Activated gamma-delta T cell treated with anti-CD3 and anti-CD28 coated beads, Interleukin-2, amount 50 U/mL, for 16 hours (primary cell): ENCODE results near the gene GADD45G.

Experiments
- DNase-seq: peaks from one replicate; pipeline ENCODE4 v3.0.0-alpha.2; 2020; ENCODE audit warnings: low read depth

GADD45G gene

DNA sequence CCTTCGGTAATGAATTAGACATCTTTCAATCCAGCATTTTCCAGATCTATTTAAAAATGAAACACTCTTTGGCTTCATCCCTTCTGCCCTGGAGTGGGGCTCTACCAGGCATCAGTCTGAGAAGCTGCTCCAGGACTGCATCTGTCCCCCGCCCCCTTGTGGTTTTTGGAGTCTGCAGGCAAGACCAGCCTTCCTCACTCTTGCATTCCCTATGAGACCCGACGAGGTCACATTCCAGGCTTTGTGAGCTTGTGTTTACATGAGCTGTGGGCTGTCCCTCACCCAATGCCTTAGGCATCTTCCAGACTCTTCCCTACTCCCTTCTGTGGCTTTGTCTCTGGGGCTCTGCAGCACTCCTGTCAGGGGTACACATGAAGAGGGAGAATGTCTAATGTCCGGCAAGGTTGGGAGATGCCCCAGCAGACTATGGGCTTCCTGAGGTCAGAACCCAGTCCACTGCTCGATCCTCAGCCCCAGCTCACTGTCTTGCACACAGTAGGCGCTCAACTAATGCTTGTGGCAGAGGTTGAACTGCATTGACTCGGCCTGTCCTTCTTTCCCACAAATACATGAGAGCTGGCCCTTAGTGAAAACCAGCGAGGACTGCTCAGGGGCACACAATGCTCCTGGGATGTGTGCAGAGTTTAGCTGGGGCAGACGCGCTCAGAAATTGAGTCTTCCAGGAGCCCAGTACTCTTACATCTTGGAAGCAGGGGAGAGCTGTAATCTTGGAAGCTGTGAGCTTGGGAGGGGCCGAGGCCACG lies 11.7 kb upstream of the GADD45G start:
- DNase-seq, result no peak

DNA sequence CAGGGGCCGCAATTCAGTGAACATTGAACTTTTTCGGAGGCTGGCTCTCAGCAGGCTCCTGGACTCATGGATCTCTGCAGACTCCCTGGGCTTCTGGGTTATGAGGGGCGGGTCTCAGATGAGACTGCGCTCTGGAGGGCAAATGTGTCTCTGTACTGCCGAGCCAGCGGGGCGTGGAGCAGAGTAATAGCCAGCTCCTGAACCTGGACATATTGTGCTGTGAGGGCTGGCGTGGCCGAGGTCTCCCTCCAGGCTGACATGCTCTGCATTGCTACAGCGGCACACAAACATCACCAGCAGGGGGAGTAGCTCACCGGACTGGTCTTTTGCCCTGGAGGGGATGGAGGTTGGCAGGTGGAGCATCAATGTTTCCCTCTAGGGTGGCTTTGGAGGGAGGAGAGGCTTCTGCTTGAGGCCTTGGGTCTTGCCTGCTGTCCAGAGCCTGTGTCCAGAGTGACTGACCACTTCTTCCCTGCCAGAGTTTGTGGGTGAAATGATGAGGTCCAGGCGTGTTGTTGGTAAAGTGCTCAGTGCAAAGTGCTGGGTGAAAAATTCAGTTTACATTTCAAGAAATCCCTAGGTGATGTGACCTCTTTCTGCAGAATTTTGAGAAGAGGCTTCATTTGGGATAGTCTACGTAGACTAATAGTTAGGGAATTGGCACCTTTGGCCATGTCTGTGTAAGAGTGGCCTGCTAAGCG lies 10.9 kb upstream of the GADD45G start:
- DNase-seq, result peak; percentile 51

DNA sequence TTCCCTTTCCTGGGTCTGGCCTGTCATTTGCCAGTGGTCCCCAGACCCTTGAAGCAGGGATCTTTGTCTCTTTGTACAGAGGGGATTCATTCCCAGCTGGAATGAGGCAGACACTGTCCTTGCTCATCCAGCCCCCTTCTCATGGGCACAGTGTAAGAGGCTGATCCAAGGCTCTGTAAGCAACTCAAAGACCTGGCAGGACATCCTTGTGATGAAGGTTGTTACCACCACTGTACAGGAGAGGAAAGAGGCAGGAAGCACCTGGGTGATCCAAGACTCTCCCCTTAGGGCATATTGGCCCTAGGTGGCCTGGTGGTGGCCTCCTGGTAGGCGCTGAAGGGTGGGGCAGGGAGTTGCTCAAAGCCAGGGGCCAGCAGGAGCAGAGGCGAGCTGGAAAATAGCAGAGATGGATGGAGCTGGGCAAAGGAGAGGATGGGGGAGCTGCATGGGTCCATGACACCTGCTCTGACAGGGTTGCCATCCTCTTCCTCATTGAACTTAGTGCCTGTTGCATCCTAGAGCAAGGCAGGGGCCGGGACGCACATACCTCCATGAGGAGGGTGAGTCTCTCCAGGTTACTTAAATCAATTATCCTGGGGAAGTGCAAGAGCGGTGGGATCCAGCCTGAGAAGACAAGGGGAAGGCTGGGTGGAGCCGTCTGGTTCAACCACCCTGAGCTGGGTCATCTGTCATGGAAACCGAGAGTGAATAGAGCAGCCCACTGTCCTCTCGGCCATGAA lies 9.8 kb upstream of the GADD45G start:
- DNase-seq, result no peak

DNA sequence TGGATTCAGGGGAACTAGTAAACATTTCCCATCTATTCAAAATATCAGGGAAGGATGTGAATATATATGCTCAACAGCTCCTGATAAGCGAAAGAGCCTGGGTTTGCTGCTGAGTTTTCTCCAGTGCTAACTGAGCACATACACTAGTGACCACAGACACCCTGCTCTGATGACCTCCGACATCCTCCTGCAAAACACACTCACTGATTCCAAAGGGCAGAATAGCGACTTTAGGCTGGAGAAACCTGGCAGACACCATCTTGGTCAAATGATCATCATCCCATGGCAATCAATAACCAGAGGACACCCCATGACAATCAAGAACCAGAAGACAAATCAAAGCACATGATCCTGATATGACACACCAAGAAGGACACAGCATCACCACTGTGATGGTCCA lies 9.2 kb upstream of the GADD45G start:
- no peak for DNase-seq

DNA sequence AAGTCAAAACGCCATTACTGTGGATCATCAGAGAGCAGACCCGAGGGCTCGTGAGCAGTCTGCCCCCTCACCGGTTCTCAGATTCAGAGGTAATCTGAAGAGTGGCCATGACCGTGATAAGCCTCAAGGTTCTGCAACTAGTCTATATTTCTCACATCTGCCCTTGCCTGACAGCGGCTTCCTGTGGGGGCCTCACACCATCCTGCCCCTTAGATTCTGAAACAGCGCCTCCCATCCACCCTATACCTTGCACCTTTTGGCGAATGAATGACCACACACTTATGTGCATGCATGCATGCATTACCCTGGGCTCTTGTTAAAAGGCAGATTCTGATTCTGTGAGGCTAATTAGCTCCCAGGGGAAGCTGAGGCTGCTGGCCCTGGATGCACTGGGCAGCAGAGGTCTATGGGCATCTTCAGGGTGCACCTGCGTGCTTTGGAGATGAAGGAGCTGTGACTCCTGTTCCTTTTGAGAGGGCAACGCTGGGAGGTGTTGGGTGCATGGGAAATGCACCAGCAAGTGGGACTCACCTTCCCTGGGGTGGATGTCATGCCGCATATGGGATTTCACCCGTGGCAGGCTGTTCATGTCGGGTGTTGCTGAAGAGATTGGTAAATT lies 7.8 kb upstream of the GADD45G start:
- no peak for DNase-seq

DNA sequence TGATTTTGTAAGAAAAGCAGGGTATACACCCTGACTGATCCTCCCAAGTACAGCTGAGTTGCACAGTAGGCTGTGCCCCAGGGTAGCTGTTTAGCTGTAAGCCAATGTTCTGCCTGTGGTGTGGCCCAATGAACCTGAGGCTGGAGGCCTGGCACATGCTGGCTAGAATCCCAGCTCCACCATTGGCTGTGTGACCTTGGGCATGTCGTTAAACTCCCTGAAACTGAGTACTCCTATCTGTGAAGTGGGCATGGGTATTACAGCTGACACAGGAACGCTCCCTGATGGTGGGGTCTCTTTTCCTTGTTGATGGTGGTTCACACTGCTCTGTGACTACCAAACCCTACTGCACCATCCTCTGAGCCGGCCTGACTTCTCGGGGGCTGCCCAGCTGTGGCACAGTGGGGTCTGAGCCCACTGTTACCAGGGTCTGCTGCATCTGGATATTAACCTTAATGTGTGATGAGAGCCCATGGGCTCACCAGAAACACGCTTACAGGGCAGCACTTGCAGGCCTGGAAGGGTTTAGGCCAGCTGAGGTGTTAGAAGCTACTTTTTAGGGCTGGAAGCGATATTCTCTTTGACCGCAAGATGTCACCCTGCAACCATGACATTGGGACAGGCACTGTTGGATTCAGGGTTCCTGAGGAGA lies 7.0 kb upstream of the GADD45G start:
- DNase-seq, result peak; percentile 32

DNA sequence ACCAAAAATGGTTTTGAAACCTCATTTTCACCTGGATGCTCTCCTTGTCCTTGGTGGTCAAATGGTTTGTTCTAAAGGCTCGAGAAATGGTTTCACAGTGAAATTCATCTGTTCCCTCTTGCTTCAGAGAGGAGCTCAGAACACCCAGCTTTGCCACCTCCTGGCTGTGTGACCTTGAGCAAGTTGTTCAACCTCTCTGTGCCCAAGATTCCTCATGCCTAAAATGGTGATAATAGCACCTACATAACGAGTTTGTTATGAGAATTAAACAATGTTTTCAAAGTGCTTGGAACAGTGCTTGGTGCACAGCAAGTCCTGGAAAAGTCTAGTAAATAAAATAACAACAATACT lies 6.5 kb upstream of the GADD45G start:
- no peak for DNase-seq

DNA sequence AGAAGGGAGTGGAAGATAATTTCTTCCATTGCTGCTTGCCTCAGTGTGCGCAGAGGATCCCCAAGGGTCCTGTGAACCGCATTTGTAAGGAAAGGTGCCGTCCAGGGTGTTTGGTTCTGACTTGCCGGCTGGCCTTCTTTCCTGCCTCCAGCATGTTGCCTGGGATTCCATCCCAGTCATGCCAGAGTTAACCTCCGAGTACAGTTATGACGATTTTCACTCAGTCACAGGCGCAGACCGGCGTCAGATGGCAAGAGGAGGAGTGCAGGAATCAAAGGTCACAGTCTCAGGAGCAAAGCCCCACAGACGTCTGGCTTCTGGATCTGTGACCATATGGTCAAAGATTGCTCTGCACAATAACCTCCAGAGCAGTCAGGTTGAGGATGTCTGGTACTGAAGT lies 5.9 kb upstream of the GADD45G start:
- no peak for DNase-seq

DNA sequence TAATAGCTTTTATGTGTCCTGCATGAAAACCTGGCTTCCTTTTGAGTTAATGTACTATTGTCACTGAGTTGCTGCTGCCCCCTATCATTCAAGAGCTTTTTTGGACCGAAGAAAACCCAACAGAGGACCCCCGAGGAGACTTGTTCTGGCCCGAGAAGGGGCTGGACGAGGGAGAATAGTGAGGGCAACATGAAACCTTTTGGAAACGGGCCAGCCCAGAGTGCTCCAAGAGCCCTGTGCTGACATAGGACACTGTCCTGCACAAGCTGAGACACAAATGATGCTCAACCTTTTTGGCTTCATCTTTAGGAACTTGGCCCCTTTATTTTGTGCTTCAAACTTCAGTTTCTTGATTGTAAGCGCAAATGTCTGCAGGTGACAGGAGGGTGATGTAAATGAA lies 4.0 kb upstream of the GADD45G start:
- DNase-seq, result no peak

DNA sequence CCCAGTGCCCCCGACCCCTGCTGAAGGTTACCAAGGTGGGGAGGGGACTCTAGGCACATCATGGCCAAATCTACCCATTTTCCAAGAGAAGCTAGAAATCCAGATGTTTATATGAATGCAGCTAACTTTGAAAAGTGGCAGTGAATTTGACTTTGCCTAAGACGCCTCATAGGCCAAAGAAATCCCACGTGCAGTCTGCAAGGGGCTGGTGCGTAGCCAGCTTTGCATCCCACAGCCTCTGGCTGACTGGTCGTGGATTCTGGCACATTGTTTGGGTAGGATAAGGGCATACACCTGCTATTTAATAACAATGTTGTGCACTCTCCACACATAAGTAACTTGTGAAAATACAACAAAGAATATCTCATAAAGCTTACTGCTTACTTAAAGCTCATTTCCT lies 3.5 kb upstream of the GADD45G start:
- no peak for DNase-seq

DNA sequence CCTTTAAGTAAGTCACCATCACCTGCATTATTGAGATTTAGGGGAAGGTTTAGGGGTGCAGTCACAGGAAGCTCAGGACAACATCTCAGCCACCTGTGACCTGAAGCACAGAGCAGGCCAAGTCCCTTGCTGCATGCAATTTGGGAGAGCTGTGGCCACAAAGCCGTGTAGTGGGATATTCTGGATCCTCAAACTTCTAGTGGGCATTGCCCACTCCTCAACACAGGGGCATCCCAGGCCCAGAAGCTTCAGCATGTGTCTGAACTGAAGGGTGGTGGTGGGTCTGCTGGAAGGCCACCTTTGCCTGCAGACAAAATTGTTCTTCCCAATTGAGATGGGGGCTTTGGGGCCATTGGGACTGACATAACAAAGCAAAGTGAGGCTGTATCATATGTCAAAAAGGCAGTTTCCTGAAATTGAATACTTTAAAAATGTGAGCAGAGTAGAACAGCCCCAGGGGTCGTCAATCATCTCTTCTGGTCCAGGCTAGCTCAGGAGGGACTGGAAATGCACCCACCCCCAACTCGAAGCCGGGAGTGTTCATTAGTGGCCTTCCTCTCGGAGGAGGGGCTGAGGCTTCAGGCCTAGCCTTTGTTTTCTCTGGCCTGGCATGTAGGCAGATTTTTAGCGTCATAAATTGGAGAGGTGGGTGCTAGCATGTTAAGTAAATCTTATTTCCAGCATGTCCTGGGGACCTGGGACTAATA lies 2.8 kb upstream of the GADD45G start:
- DNase-seq, result no peak

DNA sequence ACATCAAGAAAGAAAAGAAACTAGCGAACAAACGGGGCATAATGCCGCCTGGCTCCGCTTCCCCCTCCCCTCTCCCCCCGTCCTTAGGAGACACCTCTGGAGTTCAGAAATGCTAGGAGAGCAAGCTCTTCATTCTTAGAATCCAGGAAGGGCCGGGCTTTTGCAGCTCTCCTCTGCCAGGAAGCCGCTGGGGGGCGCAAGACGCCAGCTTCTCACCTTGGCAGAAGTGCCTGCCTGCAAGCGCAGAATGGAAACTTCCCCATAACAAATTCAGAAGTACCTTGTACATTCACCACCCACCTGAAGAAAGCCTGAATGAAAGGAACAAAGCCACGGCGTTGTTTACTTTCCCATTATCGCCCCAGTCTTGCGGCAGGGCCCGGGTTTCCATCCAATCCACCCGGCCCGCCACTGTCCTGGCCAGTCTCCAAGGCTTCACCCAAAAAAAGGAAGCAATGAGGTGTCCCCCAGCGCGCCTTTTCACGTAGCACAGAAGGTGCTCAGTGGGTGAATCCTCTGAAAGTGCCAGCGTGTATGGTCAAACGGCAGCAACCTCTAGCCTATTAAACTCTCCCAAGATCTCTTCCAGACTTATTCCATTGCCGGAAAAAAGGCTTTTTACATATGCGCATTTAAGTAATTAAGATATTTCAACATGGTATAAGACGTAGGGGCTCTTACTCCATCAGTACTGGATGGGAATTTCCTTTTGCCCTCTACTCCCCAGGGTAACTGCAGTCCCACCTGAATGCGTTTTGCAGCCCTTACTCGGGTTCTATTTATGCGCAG lies 1.6 kb upstream of the GADD45G start:
- peak; percentile 77 for DNase-seq

DNA sequence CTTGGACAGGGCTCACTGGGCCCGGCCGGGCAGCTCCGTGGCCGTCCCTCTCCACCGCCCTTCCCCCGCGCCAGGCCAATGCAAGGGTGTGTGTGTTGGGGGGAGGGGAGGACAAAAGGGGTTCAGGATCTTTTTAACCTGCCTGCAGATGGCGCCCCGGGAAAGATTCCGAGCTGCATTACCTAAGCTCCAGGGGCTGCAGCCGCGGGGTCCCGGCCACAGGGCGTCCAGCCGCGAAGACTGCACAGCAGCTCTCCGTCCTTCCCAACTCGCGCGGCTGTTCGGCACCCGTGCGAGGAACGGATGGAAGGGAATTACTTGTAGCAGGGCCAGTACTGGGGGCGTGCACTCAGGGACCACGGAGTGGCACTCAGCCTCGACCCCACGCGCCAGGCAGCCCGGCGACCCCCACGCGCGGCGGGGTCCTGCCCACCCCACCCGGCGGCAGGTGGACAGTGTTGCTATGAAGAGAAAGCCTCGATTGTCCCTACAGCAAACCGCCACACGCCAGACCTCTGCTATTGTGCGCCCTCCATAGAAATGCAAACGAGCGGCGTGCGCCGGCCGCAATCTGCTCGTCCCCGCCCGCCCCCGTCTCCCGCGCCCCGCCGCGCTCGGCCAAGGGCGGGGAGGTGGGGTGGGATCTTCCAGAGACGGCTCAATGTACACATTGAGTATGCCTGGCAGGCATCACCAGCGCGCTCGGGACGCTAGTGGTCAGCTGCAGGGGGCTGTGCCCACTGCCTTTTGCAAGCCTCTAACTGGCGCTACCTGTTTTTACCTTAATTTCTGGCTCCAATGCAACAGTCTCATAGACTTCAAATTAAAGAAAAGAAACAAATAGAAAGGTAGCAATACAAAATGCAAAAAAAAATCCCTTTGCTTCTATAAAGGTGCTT lies 796 bp upstream of the GADD45G start:
- no peak for DNase-seq

DNA sequence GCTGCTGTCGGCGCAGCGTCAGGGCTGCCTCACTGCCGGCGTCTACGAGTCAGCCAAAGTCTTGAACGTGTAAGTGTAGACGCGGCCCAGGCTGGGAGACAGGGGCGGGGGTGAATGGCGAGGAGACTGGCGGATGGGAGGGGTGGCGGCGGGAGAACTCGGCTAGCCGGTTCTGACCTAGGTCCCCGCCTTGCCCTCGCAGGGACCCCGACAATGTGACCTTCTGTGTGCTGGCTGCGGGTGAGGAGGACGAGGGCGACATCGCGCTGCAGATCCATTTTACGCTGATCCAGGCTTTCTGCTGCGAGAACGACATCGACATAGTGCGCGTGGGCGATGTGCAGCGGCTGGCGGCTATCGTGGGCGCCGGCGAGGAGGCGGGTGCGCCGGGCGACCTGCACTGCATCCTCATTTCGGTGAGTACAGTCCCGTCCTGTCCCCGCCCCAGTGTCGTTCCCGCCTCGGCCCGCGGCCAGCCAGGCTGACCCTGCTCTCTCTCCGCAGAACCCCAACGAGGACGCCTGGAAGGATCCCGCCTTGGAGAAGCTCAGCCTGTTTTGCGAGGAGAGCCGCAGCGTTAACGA lies 745 bp downstream of the GADD45G start:
- peak; percentile 30 for DNase-seq

DNA sequence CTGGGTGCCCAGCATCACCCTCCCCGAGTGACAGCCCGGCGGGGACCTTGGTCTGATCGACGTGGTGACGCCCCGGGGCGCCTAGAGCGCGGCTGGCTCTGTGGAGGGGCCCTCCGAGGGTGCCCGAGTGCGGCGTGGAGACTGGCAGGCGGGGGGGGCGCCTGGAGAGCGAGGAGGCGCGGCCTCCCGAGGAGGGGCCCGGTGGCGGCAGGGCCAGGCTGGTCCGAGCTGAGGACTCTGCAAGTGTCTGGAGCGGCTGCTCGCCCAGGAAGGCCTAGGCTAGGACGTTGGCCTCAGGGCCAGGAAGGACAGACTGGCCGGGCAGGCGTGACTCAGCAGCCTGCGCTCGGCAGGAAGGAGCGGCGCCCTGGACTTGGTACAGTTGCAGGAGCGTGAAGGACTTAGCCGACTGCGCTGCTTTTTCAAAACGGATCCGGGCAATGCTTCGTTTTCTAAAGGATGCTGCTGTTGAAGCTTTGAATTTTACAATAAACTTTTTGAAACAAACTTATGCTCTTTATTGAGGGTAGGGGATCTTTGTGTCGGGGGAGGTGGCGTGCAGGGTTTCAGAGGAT lies 1.3 kb downstream of the GADD45G start:
- DNase-seq, result no peak

DNA sequence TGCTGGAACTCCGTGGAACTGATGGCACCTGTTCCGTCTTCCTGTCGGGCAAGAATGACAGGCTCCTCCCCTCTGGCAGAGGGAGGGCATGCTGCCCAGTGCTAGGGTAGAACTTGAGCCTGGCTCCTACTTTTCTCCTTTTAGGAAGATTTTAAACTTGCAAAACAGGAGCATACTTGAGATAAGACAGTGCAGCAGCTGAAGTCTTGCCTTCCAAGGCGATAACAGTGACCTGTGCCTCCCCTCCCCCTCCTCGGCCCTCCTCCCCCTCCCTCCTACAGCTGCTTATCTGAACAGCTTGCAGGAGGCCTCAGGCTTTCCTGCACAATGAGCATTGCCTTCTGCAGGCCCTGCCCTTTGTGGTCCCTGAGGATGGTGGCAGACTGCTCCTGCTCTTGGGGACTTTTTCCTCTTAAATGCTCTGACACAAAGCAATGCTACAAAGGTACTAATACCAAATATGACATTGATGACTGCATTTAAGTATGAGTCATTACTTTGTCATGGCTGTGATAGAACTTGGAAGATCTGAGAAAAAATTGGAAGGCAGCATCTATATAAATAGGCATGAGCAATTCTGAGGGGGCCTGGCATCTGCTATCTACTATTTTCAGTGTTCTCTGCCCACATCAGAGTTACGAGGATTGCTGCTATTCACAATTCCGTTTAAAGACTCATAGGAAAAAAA lies 2.0 kb downstream of the GADD45G start:
- no peak for DNase-seq

DNA sequence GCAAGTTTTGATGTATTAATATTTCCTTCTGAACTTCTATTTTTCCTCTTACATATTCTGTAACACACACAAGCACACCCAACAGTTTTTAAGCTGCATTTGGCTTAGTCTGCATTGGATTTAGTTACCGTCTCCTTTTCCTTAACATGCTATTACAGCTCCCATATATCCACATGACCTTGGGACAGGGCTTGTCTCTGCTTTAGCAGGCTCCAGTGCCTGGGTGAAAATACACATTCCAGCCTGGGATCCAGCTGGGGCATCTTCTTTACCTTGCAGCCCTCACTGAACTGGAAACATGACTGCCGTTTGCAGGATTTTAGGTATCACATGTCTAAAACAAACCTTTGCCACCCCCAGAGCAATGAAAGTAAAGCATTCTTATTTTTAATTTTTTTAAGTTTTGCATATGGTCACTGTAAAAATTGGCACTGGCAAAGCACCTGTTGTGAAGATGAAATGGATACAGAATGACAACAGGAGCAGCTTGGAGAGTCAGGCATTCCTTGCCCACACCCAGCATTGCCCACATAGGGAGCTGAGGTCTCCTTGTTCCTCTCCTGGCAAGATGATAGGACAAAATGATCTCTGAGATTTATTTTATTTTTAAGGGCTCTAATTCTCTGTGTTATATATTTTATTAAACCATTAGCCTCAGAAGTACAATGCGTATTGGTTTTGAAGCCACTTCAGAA lies 4.0 kb downstream of the GADD45G start:
- no peak for DNase-seq
